Choroid plexus epithelial cell (primary cell): Measurements from ENCODE around the gene CALM1.

ENCODE experiments used
- DNase-seq: peaks from one replicate; pipeline ENCODE4 v3.0.0-alpha.2; 2010; ENCODE audit warnings: low read depth
- H3K4me3 ChIP-seq: 2 replicates; pipeline ENCODE4 v1.5.1; 2011; ENCODE audit warnings: low read depth, mild to moderate bottlenecking, control low read depth, low read length, moderate library complexity
- TF ChIP-seq, protein P1 (sequence below): conservative IDR thresholded peaks from 2 replicates; pipeline ENCODE4 v1.5.1; 2011; ENCODE audit warnings: low read depth, mild to moderate bottlenecking, control low read depth, inconsistent platforms, low read length, moderate library complexity

CALM1 gene

DNA sequence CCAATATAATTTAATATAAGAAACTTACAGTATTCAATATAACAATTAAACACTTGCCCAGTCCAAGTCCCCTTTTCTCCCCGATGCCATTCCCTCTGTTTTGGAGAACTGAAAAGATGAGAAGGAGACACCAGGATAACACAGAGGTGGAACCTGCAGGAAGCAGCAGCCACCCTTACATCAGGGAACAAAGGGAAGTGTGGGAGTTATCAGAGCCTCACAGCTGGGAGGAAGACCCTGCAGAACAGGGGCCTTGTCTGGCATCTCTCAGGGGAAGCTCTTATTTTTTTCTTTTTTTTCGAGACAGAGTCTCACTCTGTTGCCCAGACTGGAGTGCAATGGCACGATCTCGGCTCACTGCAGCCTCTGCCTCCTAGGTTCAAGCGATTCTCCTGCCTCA, 52.6 kb downstream of the CALM1 start:
- DNase-seq = no peak
- TF ChIP-seq, protein P1, sequence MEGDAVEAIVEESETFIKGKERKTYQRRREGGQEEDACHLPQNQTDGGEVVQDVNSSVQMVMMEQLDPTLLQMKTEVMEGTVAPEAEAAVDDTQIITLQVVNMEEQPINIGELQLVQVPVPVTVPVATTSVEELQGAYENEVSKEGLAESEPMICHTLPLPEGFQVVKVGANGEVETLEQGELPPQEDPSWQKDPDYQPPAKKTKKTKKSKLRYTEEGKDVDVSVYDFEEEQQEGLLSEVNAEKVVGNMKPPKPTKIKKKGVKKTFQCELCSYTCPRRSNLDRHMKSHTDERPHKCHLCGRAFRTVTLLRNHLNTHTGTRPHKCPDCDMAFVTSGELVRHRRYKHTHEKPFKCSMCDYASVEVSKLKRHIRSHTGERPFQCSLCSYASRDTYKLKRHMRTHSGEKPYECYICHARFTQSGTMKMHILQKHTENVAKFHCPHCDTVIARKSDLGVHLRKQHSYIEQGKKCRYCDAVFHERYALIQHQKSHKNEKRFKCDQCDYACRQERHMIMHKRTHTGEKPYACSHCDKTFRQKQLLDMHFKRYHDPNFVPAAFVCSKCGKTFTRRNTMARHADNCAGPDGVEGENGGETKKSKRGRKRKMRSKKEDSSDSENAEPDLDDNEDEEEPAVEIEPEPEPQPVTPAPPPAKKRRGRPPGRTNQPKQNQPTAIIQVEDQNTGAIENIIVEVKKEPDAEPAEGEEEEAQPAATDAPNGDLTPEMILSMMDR = no peak
- H3K4me3 ChIP-seq = no peak overlapping the region

DNA sequence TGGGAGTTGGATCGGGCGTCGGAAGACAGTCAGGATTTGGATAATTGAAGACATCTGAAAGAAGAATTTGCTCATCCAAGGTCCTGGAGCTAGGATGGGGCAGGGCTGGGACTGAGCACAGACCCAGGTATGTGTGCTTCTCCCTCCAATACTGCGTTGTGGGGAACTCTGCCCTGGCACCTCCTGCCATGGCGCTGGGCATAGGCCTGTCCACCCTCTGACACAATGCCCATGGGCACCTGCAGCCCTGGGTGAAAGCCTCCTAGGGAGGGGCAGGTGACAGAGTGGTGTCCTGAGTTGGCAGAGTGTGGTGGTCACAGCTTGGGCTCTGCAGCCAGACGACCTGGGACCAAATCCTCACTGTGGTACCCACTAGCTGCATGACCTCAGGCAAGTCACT, 53.3 kb downstream of the CALM1 start:
- H3K4me3 ChIP-seq = no peak overlapping the region
- no peak for DNase-seq
- TF ChIP-seq, protein P1 = no peak

DNA sequence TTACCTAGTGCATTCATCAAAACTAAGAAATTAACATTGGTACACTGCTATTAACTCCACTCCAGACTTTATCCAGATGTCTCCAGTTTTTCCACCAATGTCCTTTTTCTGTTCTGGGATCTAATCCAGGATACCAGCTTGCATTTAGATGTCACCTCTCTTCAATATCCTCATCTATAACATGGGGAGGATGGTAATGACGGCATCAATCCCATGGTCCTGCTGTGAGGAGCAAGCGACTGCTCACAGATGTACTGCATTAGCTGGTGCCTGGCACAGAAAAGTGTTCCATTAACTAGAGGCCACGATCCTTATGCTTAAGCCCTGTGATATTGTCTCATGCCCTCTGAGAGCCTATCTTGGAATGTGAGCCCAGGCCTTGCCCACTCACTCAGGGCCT, 53.8 kb downstream of the CALM1 start:
- H3K4me3 ChIP-seq = no peak overlapping the region
- no peak for DNase-seq
- TF ChIP-seq, protein P1 = no peak

DNA sequence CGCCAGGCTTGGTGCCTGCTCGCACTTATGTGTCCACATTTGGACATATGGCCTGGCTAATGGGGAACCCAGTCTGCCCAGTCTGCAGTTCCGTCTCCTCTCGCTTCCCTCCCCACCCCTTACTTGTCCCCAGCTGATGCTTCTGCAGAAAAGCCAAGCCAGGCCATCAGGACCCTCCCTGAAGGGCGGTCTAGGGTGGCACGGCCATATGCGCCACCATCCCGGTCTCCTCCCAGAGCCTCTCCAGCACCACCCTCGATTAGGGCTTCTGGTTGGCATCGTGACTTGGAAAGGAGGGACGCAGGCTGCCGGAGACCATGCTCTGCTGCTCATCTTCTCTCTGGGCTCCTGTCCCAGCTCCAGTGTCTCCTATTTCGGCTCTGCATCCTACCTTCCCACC, 54.6 kb downstream of the CALM1 start:
- DNase-seq = no peak
- TF ChIP-seq, protein P1 = no peak
- H3K4me3 ChIP-seq = no peak overlapping the region

DNA sequence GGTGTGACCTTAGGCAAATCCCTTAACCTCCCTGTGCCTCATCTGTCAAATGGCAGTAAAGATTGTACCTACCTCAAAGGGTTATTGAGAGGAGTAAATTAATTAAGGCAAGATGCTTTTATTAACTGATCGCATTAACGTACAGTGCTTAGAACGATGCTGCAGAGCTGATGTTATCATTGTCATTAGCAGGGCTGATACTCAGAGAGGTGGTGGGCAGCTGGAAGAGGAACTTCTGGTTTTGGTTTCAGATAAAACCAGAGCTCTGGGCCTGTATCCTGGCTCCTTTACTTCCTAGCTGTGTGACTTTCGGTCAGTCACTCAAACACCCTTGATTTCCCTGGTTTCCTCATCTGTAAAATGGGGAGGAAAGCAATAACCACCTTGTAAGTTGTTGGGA, 55.1 kb downstream of the CALM1 start:
- no peak for DNase-seq
- TF ChIP-seq, protein P1 = no peak

DNA sequence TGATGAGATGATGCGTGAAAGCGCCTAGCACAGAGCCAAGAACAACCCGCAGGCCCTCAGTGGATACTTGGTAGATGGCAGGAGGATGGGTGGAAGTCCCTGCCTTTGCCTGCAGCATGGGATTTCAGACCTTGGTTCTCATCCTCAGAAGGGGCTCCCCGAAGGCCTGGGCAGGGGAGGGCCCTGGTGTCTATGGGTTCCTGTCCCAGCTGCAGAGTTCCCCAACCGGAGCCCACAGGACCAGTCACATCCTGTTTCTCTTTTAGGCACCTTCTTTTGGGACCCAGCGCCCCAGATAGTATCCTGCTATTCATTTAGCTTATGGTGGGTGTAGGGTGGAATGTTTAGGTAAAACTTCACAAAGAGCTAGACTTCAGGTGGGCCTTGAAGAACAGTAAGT, 55.5 kb downstream of the CALM1 start:
- TF ChIP-seq, protein P1 = no peak
- DNase-seq = no peak
- no peak overlapping the region for H3K4me3 ChIP-seq

More for the DNA sequence above, 55.1 kb downstream of the CALM1 start:
- H3K4me3 ChIP-seq = no peak overlapping the region

DNA sequence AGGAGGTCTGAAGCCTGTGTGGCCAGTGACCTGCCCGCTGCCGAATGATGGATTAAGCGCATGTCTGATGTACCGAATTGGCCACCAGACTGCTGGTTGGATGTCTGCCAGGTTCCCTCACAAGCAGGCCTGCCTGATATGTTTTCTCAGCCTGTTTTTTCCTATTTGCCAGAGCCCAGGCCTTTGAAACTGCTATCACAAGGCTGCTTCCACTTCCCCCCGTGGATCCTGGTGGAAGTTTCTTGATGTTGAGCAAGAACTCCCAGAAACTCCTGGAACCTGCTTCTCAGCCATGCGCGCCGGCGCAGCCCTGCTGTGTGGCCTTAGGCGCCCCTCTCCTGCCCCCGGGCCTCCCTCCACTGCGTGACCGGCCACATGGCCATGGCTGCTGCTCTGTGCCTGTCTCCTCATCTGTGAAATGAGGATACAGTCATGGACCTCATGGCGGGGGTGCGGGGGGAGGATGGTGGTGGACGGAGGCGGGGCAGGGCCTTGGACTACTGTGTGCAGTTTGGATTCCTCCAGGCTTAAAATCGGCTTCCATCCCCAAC, 56.6 kb downstream of the CALM1 start:
- TF ChIP-seq, protein P1 = no peak
- H3K4me3 ChIP-seq = no peak overlapping the region
- DNase-seq = peak; percentile 51
